GM18502 (cell line): ENCODE data around the gene SEMA6B.

Experiments used
- ATAC-seq: cut with Tn5 transposase; IDR thresholded peaks from one replicate; pipeline ENCODE4 v1.9.1; 2021; ENCODE audit warnings: mild to moderate bottlenecking; ENCODE audit not compliant: unreplicated experiment, poor library complexity

Gene SEMA6B

DNA sequence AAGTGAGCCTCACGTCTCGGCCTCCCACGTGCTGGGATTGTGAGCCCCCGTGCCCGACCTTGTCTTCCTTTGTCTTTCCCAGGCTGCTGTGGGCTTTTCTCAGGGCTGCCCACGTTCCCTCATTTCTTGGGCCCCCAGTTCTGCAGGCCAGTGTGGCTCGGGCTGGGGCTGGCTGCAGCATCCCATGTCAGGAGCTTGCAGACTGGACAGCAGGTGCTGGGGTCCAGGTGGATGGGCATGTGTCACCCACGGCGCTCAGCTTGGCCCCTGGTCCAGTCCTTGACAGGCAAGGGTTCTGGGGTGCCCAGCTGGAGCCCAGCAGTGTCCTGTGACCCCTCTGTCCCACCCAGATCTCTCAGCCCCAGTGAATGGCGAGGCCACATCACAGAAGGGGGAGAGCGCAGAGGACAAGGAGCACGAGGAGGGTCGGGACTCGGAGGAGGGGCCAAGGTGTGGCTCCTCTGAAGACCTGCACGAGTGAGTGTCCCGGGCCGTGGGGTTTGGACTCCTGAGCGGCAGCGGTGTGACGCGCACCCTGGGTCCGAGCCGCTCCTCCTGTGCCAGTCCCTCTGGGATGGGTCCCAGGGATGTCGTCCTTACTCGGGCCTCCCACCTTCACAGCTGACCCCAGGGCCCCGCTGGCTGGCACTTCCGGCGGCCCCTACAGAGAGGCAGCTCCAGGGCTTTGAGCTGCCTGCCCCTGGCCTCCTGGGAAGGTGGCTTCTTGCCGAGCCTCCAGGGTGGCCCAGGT lies 58.5 kb downstream of the SEMA6B start:
- no peak for ATAC-seq

- no peak for ATAC-seq
These were observed 59.6 kb downstream of the SEMA6B start for GRCh38 chr19:4499855-4500254.

DNA sequence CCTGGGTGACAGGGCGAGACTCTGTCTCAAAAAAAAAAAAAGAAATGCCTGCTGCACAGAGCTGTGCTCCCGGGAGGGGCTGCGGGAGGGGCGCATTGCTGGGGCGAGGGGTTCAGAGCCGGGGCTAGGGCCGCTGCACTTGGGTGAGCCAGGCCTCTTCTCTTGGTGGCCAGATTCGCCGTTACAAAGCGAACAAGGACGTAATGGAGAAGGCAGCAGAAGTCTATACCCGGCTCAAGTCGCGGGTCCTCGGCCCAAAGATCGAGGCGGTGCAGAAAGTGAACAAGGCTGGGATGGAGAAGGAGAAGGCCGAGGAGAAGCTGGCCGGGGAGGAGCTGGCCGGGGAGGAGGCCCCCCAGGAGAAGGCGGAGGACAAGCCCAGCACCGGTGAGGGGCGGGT lies 60.2 kb downstream of the SEMA6B start:
- no peak for ATAC-seq

DNA sequence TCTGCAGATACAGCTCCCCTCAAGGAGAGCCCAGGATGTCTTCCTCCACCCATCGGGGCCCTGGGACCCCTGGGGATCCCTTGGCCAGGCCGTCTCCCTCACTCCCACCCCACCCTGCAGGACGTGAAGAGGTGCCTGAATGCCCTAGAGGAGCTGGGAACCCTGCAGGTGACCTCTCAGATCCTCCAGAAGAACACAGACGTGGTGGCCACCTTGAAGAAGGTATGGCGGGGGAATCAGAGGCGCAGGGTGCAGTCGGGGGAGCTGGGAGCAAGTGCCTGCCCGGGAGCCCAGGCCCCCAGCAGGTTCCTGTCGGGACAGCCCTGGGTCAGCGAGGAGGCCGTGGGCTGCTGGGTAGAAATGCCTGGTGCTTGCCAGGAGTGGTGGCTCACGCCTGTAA lies 60.8 kb downstream of the SEMA6B start:
- no peak for ATAC-seq

GRCh38 chr19:4497770-4498389 lies 61.6 kb downstream of the SEMA6B start:
- ATAC-seq, result no peak

- no peak for ATAC-seq
These were observed 63.2 kb downstream of the SEMA6B start for GRCh38 chr19:4496304-4496703.

DNA sequence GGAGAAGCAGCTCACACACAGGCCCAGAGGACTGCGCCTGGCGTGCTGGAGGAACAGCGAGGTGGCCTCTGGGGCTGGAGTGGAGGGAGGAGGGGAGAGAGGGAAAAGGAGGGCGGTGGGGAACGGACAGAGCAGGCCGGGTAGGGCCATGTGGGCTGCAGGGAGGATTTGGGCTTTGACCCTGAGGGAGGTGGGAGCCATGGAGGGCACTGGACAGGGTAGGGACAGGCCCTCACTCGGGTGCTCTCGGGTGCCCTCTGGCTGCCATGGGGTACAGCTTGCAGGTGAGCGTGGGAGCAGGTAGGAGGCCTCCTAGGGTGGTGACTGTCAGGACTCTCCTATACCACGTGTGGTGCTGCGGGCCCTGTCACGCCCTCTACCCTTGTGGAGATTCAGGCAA lies 64.0 kb downstream of the SEMA6B start:
- no peak for ATAC-seq

DNA sequence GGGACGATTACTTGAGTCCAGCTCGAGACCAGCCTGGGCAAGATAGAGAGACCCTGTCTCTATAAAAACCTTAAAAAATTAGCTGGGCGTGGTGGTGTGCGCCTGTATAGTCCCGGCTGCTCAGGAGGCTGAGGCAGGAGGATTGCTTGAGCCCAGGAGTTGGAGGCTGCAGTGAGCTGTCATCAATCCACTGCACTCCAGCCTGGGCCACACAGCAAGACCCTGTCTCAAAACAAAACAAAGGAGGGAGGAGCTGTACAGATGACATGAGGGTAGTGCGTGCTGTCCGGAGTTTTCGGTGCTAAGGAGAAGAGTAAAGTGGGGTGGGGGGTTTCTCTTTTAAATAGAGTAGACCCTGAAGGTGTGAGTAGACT lies 64.8 kb downstream of the SEMA6B start:
- no peak for ATAC-seq

DNA sequence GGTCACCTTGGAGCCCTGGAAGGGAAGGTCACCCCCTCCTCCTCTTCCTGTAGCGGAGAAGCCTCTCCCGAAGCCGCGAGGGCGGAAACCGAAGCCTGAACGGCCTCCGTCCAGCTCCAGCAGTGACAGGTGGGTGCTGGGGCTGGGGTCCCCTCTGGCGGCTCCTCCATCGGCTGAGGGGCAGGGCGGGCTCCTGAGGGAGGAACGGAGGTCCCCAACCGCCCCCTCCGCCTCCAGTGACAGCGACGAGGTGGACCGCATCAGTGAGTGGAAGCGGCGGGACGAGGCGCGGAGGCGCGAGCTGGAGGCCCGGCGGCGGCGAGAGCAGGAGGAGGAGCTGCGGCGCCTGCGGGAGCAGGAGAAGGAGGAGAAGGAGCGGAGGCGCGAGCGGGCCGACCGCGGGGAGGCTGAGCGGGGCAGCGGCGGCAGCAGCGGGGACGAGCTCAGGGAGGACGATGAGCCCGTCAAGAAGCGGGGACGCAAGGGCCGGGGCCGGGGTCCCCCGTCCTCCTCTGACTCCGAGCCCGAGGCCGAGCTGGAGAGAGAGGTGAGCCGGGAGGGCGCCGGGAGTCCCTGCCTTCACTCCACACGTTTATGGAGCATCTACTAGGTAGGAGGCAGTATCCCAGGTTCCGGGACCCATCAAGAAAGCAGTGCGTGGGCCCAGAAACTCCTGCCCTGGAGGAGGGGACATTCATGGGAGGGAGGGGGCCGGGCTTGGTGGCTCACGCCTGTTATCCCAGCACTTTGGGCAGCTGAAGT lies 65.4 kb downstream of the SEMA6B start:
- ATAC-seq, result no peak

GRCh38 chr19:4493104-4493928 lies 66.2 kb downstream of the SEMA6B start:
- no peak for ATAC-seq
